Activated CD4-positive, alpha-beta T cell treated with anti-CD3 and anti-CD28 coated beads, Interleukin-2, amount 10 ng/mL, durations not matched to agents 24 days and 14 days (primary cell): ENCODE measurements around the gene ARMC2. TPM values are rescaled to one million over a fixed set of nuclear protein-coding genes. Genes with fewer than 3 reads are reported as not detected.

Source experiments
- DNase-seq: peaks from one replicate; pipeline ENCODE4 v3.0.0; 2022
- H3K27ac Mint-ChIP-seq: one replicate; pipeline ENCODE4 v1.8.0; 2022; ENCODE audit warnings: mild to moderate bottlenecking, mixed read lengths
- H3K27me3 Mint-ChIP-seq: one replicate; pipeline ENCODE4 v1.8.0; 2022; ENCODE audit warnings: mixed read lengths
- H3K36me3 Mint-ChIP-seq: one replicate; pipeline ENCODE4 v1.8.0; 2022; ENCODE audit warnings: low read depth, mild to moderate bottlenecking, mixed read lengths
- H3K4me1 Mint-ChIP-seq: one replicate; pipeline ENCODE4 v1.8.0; 2021; ENCODE audit warnings: mixed read lengths
- H3K4me3 Mint-ChIP-seq: one replicate; pipeline ENCODE4 v1.8.0; 2022; ENCODE audit warnings: mild to moderate bottlenecking, moderate library complexity, mixed read lengths
- H3K9me3 Mint-ChIP-seq: one replicate; pipeline ENCODE4 v1.8.0; 2021; ENCODE audit warnings: mixed read lengths
- intact Hi-C: fragments of 100-400 bp; cut with micrococcal nuclease; formaldehyde crosslinking; loops from one replicate; pipeline ENCODE4 v1.15.1; 2023
- total RNA-seq: library from RNA; stranded (reverse); gene quantifications from 2 replicates; pipeline ENCODE4 v1.2.3, GENCODE V29; 2022

Gene ARMC2
- total RNA-seq, 1 donor from 2014 or later: 3.3 TPM

GRCh38 chr6:109008537-109009235 is 160.5 kb downstream of the ARMC2 start:
- peaks cover 3% of the 10 kb centered on the region for H3K36me3 Mint-ChIP-seq

GRCh38 chr6:109009236-109009961 is 161.2 kb downstream of the ARMC2 start:
- intact Hi-C loops: loop anchor here (1.0 to 5.0 kb wide), 10 partner anchors 49 to 451 kb away; partner anchors contain the start of genes ARMC2, CD164 and CEP57L1
- Mint-ChIP-seq H3K27ac (peak overlapping the region; percentile 92), H3K27me3 (peaks cover 2% of the 10 kb centered on the region), H3K36me3 (peaks cover 3% of the 10 kb centered on the region), H3K4me3 (peak overlapping the region; percentile 93), H3K4me1 (peaks cover 35% of the 10 kb centered on the region), H3K9me3 (no peaks in the 10 kb centered on the region)
- DNase-seq: peak; percentile 98

More at GRCh38 chr6:109008537-109009235, 160.5 kb downstream of the ARMC2 start:
- peaks cover 2% of the 10 kb centered on the region for H3K27me3 Mint-ChIP-seq
- peak; percentile 75 for DNase-seq
- peaks cover 31% of the 10 kb centered on the region for H3K4me1 Mint-ChIP-seq
- H3K4me3 Mint-ChIP-seq: peak overlapping the region; percentile 93
- peak overlapping the region; percentile 92 for H3K27ac Mint-ChIP-seq
- no peaks in the 10 kb centered on the region for H3K9me3 Mint-ChIP-seq
- intact Hi-C loops: loop anchor here (1.0 to 5.0 kb wide), 12 partner anchors 50 to 450 kb away; partner anchors contain the start of genes ARMC2, CD164 and CEP57L1

GRCh38 chr6:109009962-109010704 is 161.9 kb downstream of the ARMC2 start:
- Mint-ChIP-seq H3K36me3 (peaks cover 3% of the 10 kb centered on the region), H3K27me3 (peaks cover 5% of the 10 kb centered on the region), H3K9me3 (no peaks in the 10 kb centered on the region), H3K4me1 (peaks cover 34% of the 10 kb centered on the region), H3K4me3 (peak overlapping the region; percentile 91), H3K27ac (peak overlapping the region; percentile 92)
- intact Hi-C loops: loop anchor here (1.0 to 5.0 kb wide), 10 partner anchors 49 to 451 kb away; partner anchors contain the start of genes ARMC2, CD164 and CEP57L1
- DNase-seq: no peak

GRCh38 chr6:109010705-109011102 is 162.5 kb downstream of the ARMC2 start:
- peaks cover 5% of the 10 kb centered on the region for H3K27me3 Mint-ChIP-seq
- H3K4me3 Mint-ChIP-seq: no peak overlapping the region
- H3K36me3 Mint-ChIP-seq: peaks cover 3% of the 10 kb centered on the region
- peaks cover 34% of the 10 kb centered on the region for H3K4me1 Mint-ChIP-seq
- intact Hi-C loops: no loop called here
- H3K9me3 Mint-ChIP-seq: no peaks in the 10 kb centered on the region
- no peak for DNase-seq
- no peak overlapping the region for H3K27ac Mint-ChIP-seq

GRCh38 chr6:109013656-109014305 is 165.6 kb downstream of the ARMC2 start:
- Mint-ChIP-seq H3K9me3 (no peaks in the 10 kb centered on the region), H3K36me3 (no peaks in the 10 kb centered on the region), H3K4me1 (peaks cover 20% of the 10 kb centered on the region), H3K27me3 (peaks cover 5% of the 10 kb centered on the region), H3K4me3 (no peak overlapping the region), H3K27ac (no peak overlapping the region)
- intact Hi-C loops: no loop called here
- no peak for DNase-seq

- H3K4me1 Mint-ChIP-seq: peaks cover 20% of the 10 kb centered on the region
- intact Hi-C loops: no loop called here
- no peaks in the 10 kb centered on the region for H3K36me3 Mint-ChIP-seq
- no peak overlapping the region for H3K27ac Mint-ChIP-seq
- no peaks in the 10 kb centered on the region for H3K9me3 Mint-ChIP-seq
- DNase-seq: no peak
- peaks cover 5% of the 10 kb centered on the region for H3K27me3 Mint-ChIP-seq
- H3K4me3 Mint-ChIP-seq: no peak overlapping the region
These were observed 166.4 kb downstream of the ARMC2 start for GRCh38 chr6:109014606-109015005.

GRCh38 chr6:109015176-109015575 is 167.0 kb downstream of the ARMC2 start:
- Mint-ChIP-seq H3K4me3 (no peak overlapping the region), H3K27me3 (peaks cover 5% of the 10 kb centered on the region), H3K27ac (no peak overlapping the region), H3K9me3 (no peaks in the 10 kb centered on the region), H3K4me1 (peaks cover 16% of the 10 kb centered on the region), H3K36me3 (no peaks in the 10 kb centered on the region)
- DNase-seq: no peak
- intact Hi-C loops: no loop called here

GRCh38 chr6:109019911-109020310 is 171.7 kb downstream of the ARMC2 start:
- intact Hi-C loops: no loop called here
- Mint-ChIP-seq H3K4me1 (peaks cover 4% of the 10 kb centered on the region), H3K27ac (no peak overlapping the region), H3K27me3 (no peaks in the 10 kb centered on the region), H3K4me3 (no peak overlapping the region), H3K9me3 (no peaks in the 10 kb centered on the region), H3K36me3 (no peaks in the 10 kb centered on the region)
- no peak for DNase-seq

GRCh38 chr6:109021870-109022269 is 173.6 kb downstream of the ARMC2 start:
- Mint-ChIP-seq H3K4me1 (peaks cover 4% of the 10 kb centered on the region), H3K27ac (no peak overlapping the region), H3K36me3 (no peaks in the 10 kb centered on the region), H3K4me3 (no peak overlapping the region), H3K9me3 (no peaks in the 10 kb centered on the region), H3K27me3 (no peaks in the 10 kb centered on the region)
- DNase-seq: no peak
- intact Hi-C loops: no loop called here

- H3K36me3 Mint-ChIP-seq: no peaks in the 10 kb centered on the region
- H3K27ac Mint-ChIP-seq: no peak overlapping the region
- no peak for DNase-seq
- H3K4me3 Mint-ChIP-seq: no peak overlapping the region
- peaks cover under 1% of the 10 kb centered on the region for H3K27me3 Mint-ChIP-seq
- peaks cover 4% of the 10 kb centered on the region for H3K4me1 Mint-ChIP-seq
- intact Hi-C loops: no loop called here
- no peaks in the 10 kb centered on the region for H3K9me3 Mint-ChIP-seq
These were observed 175.2 kb downstream of the ARMC2 start for GRCh38 chr6:109023356-109023925.

Other genes with a start within 250 kb of the ARMC2 start
- 9.3 and 11.5 TPM in 2 replicates for gene SESN1, start 246.4 kb downstream of the ARMC2 start, total RNA-seq
- gene CEP57L1, start 247.1 kb downstream of the ARMC2 start, total RNA-seq: 14.2 and 15.3 TPM in 2 replicates